ENCODE measurements around the gene METTL1.

The METTL1 gene

GRCh38 chr12:57735952-57736740, 35.8 kb downstream of the METTL1 start:
- DNase-seq = peak; percentile 66

- no peak for DNase-seq
Measured at GRCh38 chr12:57735198-57735855, 36.6 kb downstream of the METTL1 start.

GRCh38 chr12:57734591-57734990, 37.3 kb downstream of the METTL1 start:
- DNase-seq = no peak

- no peak for DNase-seq
Measured at GRCh38 chr12:57733928-57734327, 38.0 kb downstream of the METTL1 start.

- DNase-seq = no peak
Measured at GRCh38 chr12:57732726-57733593, 38.9 kb downstream of the METTL1 start.

GRCh38 chr12:57732270-57732669, 39.6 kb downstream of the METTL1 start:
- DNase-seq = no peak

- no peak for DNase-seq
Measured at GRCh38 chr12:57731411-57732080, 40.4 kb downstream of the METTL1 start.

- no peak for DNase-seq
Measured at GRCh38 chr12:57730336-57731067, 41.4 kb downstream of the METTL1 start.

GRCh38 chr12:57729321-57729844, 42.5 kb downstream of the METTL1 start:
- no peak for DNase-seq

GRCh38 chr12:57727758-57728395, 44.0 kb downstream of the METTL1 start:
- DNase-seq = no peak

GRCh38 chr12:57726884-57727757, 44.8 kb downstream of the METTL1 start:
- DNase-seq = no peak

GRCh38 chr12:57726151-57726883, 45.6 kb downstream of the METTL1 start:
- DNase-seq = peak; percentile 91

- DNase-seq = no peak
Measured at GRCh38 chr12:57725851-57726150, 46.1 kb downstream of the METTL1 start.

GRCh38 chr12:57724936-57725740, 46.8 kb downstream of the METTL1 start:
- DNase-seq = no peak

GRCh38 chr12:57724003-57724935, 47.6 kb downstream of the METTL1 start:
- no peak for DNase-seq

- DNase-seq = no peak
Measured at GRCh38 chr12:57723630-57723962, 48.3 kb downstream of the METTL1 start.

- DNase-seq = peak; percentile 57
Measured at GRCh38 chr12:57722716-57723629, 48.9 kb downstream of the METTL1 start.

Measured in NCI-H510A treated with DMSO at 0.1 percent for 48 hours (cell line).